Adipose tissue (tissue), 3 donors: ENCODE results near the gene CCN5. TPM values are rescaled to one million over a fixed set of nuclear protein-coding genes. Genes with fewer than 3 reads are reported as not detected.

Source experiments
- H3K27ac ChIP-seq: one replicate; pipeline ENCODE4 v1.5.1; 2013; ENCODE audit warnings: low read depth, low read length
- WGBS, 3 donors: extraction: QIAGEN DNeasy Blood & Tissue Kit; methylation state at CpG; one replicate each; pipeline ENCODE4 v1.1.7; 2013; 5-methylcytosine and 5-hydroxymethylcytosine counted together
- polyA plus RNA-seq, 3 donors: library from polyadenylated mRNA; stranded (reverse); fragments of 200-250 nt; gene quantifications; one replicate each; pipeline ENCODE4 v1.2.3, GENCODE V29; 2013
- donor health status: healthy with polysubstance abuse.
- donor health status: Bipolar disorder and iron deficiency.
- donor health status: healthy.

CCN5 gene
- polyA plus RNA-seq, 3 donors = 0.36 to 36.3 (median 20.7) TPM

DNA sequence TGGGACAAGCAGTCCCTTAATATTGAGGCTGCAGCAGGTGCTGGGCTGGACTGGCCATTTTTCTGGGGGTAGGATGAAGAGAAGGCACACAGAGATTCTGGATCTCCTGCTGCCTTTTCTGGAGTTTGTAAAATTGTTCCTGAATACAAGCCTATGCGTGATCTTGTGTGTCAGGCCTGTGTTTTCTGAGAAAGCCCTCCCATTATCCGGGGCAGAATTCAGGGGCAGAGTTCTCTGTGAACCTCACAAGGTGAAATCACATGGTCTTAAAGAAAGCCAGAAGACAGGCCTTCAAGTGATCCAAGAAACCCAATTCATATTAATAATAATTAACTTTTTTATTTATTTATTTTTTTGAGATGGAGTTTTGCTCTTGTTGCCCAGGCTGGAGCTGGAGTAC, 12.5 kb downstream of the CCN5 start:
- H3K27ac ChIP-seq = no peak overlapping the region
- WGBS, 3 donors = 74 to 94% (median 85%) methylated on average over 2 of the region's 2 CpGs

DNA sequence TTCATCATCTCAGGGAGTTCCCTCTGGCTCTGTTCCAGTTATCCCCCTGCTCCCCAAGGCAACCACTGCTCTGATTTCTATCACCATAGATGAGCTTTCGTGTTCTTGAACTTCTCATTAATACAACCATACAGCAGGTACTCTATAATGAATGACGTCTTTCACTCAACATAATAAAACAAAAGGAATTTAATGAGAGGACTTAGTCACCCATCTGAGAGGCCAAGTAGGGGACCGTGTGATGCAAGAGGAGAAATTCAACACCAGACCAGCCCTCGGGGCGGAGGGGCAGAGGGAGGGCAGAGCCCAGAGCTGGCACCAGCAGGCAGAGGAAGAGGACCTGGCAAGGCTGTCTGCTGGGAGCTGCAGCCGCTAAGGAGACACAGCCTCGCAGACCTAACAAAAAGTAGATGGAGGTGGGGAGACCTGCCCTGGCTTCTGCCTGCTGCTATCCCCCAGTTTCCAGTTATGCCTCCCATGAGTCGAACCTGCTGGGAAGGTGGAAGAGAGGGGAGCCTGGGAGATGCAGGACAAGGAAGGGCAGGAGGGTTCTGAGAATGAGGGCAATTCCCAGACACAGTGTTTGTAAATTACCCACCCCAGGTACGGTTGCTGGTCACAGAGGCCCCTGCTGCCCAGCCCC, 13.8 kb downstream of the CCN5 start:
- no peak overlapping the region for H3K27ac ChIP-seq
- 22 to 30% (median 24%) methylated on average over 9 of the region's 9 CpGs for WGBS, 3 donors

DNA sequence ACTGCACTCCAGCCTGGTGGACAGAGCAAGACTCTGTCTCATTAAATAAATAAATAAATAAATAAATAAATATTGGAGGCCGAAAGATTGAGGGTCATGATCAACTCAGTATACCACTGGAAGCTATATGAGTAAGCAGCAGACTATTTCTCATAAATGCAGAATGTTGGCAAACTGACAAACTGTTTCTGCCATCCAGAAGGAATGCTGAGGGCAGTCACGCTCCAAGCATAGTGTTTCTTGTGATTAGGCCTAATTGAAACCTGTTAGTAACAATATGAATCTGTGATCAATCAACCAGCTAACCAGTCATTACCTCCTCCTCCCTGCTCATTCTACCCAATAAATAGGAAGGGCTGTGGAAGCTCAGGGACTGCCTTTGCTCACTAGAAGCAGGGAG, 15.3 kb downstream of the CCN5 start:
- WGBS, 3 donors = 87 to 93% (median 91%) methylated on average over 2 of the region's 2 CpGs
- H3K27ac ChIP-seq = no peak overlapping the region

- H3K27ac ChIP-seq = no peak overlapping the region
- 74 to 82% (median 75%) methylated on average over 7 to 8 of the region's 8 CpGs for WGBS, 3 donors
Measured at GRCh38 chr20:44731657-44732056, 16.5 kb downstream of the CCN5 start.

- H3K27ac ChIP-seq = no peak overlapping the region
- WGBS, 3 donors = 49 to 76% (median 72%) methylated on average over 6 of the region's 6 CpGs
Measured at GRCh38 chr20:44732327-44732726, 17.2 kb downstream of the CCN5 start.

GRCh38 chr20:44733341-44734069, 18.3 kb downstream of the CCN5 start:
- no peak overlapping the region for H3K27ac ChIP-seq

DNA sequence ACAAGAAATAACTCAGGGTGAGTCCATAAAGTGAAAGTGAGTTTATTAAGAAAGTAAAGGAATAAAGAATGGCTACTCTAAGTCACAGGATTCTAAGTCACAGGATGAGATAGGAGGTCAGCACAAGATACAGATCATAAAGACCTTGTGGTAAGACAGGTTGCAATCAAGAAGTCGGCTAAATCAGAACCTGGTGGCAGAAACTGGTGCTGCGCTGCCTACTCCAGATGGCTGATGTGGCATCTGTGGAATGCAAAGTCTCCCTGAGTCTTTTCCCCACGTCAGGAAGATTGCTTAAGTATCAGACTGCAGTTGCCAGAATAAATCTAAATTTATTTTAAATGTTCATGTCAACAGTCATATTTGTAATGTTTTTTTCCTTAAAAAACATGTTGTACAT, 19.8 kb downstream of the CCN5 start:
- WGBS, 3 donors = 66 to 83% (median 75%) methylated on average over 3 of the region's 3 CpGs
- H3K27ac ChIP-seq = no peak overlapping the region

More at GRCh38 chr20:44733341-44734069, 18.3 kb downstream of the CCN5 start:
- 20 to 31% (median 28%) methylated on average over 7 of the region's 7 CpGs for WGBS, 3 donors

- 87 to 95% (median 92%) methylated on average over 4 of the region's 4 CpGs for WGBS, 3 donors
- no peak overlapping the region for H3K27ac ChIP-seq
Measured at GRCh38 chr20:44735816-44736169, 20.6 kb downstream of the CCN5 start.

DNA sequence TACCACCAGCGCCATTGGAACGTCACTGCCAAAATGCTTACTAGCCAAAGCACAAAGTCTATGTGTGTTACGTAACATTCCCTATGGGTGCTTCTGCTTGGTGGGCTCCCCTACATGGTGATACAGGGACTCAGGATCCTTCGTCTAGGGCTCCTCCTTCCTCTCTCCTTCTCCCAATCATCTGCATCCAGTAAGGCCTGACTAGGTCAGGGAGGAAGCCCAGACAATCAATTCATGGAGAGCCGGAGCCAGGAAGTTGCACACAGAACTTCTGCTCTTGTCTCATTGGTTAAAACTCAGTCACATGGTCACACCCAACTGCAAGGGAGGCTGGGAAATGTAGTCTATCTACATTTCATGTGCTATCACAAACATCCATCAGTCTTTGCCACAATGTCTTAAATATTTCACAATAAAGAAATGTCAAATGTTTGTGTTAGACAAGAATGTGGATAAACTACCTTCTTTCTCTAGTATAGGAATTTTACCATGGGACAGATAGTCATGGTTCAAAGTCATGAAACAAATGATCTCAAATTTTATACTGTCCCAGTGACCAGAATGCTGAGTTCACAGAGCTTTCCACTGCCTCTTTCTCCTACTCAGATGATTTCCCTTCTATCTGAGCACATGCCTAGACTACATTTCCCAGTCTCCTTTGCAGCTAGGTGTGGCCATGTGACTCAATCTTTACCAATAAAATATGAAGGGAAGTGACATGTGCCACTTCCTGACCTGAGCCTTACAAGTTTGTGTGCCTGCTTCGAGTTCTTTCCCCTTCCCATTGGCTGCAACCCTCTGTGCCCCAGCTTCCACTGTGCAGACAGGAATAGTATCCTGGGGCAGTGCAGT, 21.2 kb downstream of the CCN5 start:
- H3K27ac ChIP-seq = no peak overlapping the region
- WGBS, 3 donors = 28 to 35% (median 29%) methylated on average over 6 of the region's 6 CpGs

DNA sequence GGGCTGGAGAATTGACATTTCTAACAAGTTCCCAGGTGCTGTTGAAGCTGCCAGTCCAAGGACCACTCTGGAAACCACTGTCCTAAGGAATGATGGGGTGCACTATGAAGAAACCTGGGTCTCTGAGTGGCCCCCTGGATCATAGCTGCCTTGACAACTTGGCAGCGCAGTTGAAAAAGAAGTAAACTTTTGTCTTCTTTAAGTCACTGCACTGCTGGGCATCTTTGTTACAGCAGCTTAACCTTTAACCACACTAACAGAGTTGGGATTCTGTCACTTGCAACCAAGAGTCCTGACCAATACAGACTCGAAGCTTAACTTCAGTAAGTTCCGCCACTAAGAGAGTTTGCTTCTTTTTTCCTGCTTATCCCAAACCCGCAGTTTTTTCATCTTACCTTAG, 21.9 kb downstream of the CCN5 start:
- 94 to 99% (median 95%) methylated on average over 4 of the region's 4 CpGs for WGBS, 3 donors
- H3K27ac ChIP-seq = no peak overlapping the region

- no peak overlapping the region for H3K27ac ChIP-seq
- 60 to 73% (median 67%) methylated on average over 7 of the region's 7 CpGs for whole genome bisulfite sequencing, 3 donors
Measured at GRCh38 chr20:44738813-44739477, 23.8 kb downstream of the CCN5 start.

DNA sequence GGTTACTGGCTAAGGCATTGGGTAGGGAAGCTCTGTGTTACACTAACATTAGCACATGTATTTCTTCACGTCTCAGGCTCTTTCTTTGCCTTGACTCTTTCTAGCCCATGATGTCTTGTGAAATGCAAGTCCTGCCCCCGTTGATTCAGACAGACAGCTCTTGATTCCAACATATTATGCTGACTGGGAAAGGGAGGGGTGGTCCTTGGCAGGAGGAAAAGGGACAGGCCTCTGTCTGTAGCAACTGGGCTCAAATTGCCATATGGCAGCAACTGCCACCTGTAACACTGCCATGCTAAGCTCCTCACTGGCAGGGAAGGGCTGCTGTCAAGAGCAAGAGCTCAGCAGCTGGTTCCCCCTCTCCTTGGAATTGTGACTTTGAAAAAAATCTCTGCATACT, 24.8 kb downstream of the CCN5 start:
- H3K27ac ChIP-seq = no peak overlapping the region
- 50 to 73% (median 61%) methylated on average over 2 of the region's 2 CpGs for WGBS, 3 donors

DNA sequence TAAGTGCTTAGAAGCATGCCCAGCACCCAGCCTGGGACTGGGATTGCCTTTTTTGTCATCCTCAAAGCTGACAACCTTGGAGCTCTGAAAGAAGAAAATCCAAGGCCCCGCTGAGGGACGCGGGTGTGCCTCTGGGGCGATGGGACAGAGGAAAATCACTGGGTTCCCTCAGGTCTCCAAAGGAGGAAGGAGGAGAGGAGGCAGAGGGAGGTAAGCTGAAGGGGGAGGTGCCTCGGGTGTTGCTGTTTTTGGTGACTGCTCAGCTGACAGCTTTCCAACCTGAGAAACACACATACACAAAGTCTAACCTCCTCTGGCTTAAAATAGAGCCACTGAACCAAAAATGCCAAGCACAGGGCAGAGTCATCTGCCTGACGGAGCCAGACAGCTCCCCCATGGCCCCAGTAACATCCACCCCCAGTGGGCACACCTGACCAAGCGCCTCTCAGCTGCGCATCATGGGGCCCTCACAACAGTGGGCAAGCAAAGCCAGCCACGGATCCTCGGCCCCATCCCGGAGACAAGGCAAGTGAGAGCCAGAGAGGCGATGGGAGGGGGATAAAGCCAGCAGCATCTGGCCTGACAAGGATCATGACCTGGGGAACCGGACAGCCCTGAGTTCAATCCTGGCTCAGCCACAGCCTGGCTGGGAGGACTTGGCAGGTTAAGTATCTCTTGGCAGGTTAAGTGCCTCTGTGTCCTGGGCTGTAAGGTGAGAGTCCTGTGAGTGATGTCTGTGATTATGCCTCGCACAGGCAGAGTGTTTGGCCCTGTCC, 27.3 kb downstream of the CCN5 start:
- no peak overlapping the region for H3K27ac ChIP-seq
- WGBS, 3 donors = 76 to 84% (median 79%) methylated on average over 14 of the region's 14 CpGs

GRCh38 chr20:44743080-44743701, 28.0 kb downstream of the CCN5 start:
- no peak overlapping the region for H3K27ac ChIP-seq

GRCh38 chr20:44743916-44744655, 28.9 kb downstream of the CCN5 start:
- no peak overlapping the region for H3K27ac ChIP-seq
- 94 to 95% (median 94%) methylated on average over 12 of the region's 12 CpGs for WGBS, 3 donors

More at GRCh38 chr20:44743080-44743701, 28.0 kb downstream of the CCN5 start:
- WGBS, 3 donors = 62 to 74% (median 74%) methylated on average over 7 of the region's 7 CpGs

DNA sequence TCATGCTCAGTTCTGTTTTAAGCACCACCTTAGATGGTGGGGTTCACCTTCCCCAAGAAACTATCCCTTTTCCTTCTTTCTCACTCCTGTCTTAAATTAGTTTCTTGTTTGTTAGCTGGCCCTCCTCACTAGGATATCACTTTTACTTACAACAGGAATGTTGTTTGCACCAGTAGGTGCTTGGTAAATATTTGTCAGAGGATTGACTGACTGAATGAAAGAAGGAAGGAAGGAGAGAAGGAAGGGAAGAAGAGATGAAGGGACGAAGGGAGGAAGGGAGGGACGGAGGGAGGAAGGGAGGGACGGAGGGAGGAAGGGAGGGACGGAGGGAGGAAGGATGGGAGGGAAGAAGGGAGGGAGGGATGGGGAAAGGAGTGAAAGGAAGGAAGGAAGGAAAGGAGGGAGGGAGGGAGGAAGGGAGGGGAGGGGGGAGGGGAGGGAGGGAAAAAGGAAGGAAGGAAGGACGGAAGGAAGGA, 30.0 kb downstream of the CCN5 start:
- H3K27ac ChIP-seq = no peak overlapping the region
- WGBS, 3 donors = 5 to 47% (median 9%) methylated on average over 5 of the region's 5 CpGs
